Thyroid gland (tissue), 4 donors: ENCODE results near the gene FAM76A.

Source experiments
- POLR2A ChIP-seq, 2 donors: fragments of 450-650 bp; IDR thresholded peaks; one replicate each; pipeline ENCODE4 v1.6.1; 2017; ENCODE audit warnings: antibody characterized with exemption in 2 of 2, mild to moderate bottlenecking in 2 of 2, moderate library complexity in 1 of 2
- TF ChIP-seq, protein P1 (sequence below), 6 experiments: fragments of 200-600 bp in 3 of 6; fragments of 450-650 bp in 3 of 6; sonication (generic) in 3 of 6; IDR thresholded peaks; one replicate each; pipeline ENCODE4 v1.5.1; 2016 to 2019; ENCODE audit warnings: antibody characterized with exemption in 6 of 6, mild to moderate bottlenecking in 2 of 6, inconsistent platforms in 1 of 6, moderate library complexity in 1 of 6

DNA sequence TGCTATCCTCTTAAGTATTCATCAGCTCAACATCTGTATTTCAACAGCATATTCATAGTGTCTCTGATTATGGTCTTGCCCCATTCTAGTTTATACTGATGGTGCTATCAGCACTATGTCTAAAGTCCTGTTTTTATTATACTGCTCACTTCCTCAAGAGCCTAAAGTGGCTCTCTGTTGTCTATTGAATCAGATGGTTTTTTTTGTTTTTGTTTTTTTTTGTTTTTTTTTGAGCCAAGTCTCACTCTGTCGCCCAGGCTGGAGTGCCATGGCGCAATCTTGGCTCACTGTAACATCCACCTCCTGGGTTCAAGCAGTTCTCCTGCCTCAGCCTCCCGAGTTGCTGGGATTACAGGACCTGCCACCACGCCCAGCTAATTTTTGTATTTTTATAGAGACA, 53.4 kb downstream of the FAM76A start:
- TF ChIP-seq, protein P1, sequence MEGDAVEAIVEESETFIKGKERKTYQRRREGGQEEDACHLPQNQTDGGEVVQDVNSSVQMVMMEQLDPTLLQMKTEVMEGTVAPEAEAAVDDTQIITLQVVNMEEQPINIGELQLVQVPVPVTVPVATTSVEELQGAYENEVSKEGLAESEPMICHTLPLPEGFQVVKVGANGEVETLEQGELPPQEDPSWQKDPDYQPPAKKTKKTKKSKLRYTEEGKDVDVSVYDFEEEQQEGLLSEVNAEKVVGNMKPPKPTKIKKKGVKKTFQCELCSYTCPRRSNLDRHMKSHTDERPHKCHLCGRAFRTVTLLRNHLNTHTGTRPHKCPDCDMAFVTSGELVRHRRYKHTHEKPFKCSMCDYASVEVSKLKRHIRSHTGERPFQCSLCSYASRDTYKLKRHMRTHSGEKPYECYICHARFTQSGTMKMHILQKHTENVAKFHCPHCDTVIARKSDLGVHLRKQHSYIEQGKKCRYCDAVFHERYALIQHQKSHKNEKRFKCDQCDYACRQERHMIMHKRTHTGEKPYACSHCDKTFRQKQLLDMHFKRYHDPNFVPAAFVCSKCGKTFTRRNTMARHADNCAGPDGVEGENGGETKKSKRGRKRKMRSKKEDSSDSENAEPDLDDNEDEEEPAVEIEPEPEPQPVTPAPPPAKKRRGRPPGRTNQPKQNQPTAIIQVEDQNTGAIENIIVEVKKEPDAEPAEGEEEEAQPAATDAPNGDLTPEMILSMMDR (IDR thresholded peaks at IDR 0.05), result no peak
- TF ChIP-seq POLR2A (IDR thresholded peaks at IDR 0.05), result peak in 1 of 2 donors; percentile 8
